K562 (cell line): Measurements from ENCODE around the gene HNRNPLL.

Experiments
- CBFB ChIP-seq: sonication (generic); formaldehyde crosslinking; IDR thresholded peaks from 2 replicates; pipeline ENCODE4 v1.4.0; 2020; ENCODE audit warnings: mild to moderate bottlenecking, missing genetic modification reagents
- CTCF ChIP-seq, 3 experiments: IDR thresholded peaks in 2 of 3; conservative IDR thresholded peaks in 1 of 3; 2 replicates each; pipeline ENCODE4 v1.5.1; 2011 to 2012; ENCODE audit warnings: low read length in 3 of 3, mild to moderate bottlenecking in 3 of 3, control low read depth in 2 of 3, improper control_type of control experiment in 1 of 3, inconsistent platforms in 1 of 3, low read depth in 1 of 3, mixed read lengths in 1 of 3, moderate library complexity in 1 of 3; ENCODE audit not compliant: insufficient read depth in 2 of 3
- FOXP1 ChIP-seq: sonication (generic); formaldehyde crosslinking; IDR thresholded peaks from 2 replicates; pipeline ENCODE4 v1.8.0; 2022; ENCODE audit warnings: mild to moderate bottlenecking, missing genetic modification reagents
- HDAC2 ChIP-seq: fragments of 450-650 bp; IDR thresholded peaks from 2 replicates; pipeline ENCODE4 v1.6.1; 2016; ENCODE audit warnings: mild to moderate bottlenecking
- HNRNPUL1 ChIP-seq: fragments of 200-400 bp; formaldehyde crosslinking; IDR thresholded peaks from 2 replicates; pipeline ENCODE4 v1.6.1; 2017; ENCODE audit warnings: low read length
- KAT8 ChIP-seq: fragments of 450-650 bp; IDR thresholded peaks from 2 replicates; pipeline ENCODE4 v1.6.1; 2016; ENCODE audit warnings: low read depth, mild to moderate bottlenecking
- SMC3 ChIP-seq: conservative IDR thresholded peaks from 2 replicates; pipeline ENCODE4 v1.6.1; 2011; ENCODE audit warnings: low read depth, low read length, improper control_type of control experiment; ENCODE audit not compliant: insufficient read depth
- SRSF3 ChIP-seq: fragments of 200-400 bp; formaldehyde crosslinking; IDR thresholded peaks from 2 replicates; pipeline ENCODE4 v1.6.1; 2016; ENCODE audit warnings: mild to moderate bottlenecking, low read length, moderate library complexity; ENCODE audit not compliant: insufficient read depth
- ZC3H11A ChIP-seq: IDR thresholded peaks from 2 replicates; pipeline ENCODE4 v1.6.1; 2012; ENCODE audit warnings: low read depth, low read length, improper control_type of control experiment

- TF ChIP-seq SRSF3 (no peak), HDAC2 (no peak), FOXP1 (CRISPR knock-in tag) (no peak), CBFB (no peak), CTCF (IDR thresholded peaks at IDR 0.05 in 2 of 3, conservative IDR thresholded peaks at IDR 0.05 in 1 of 3; ENCODE audit: insufficient read depth in 2 of 3, low read depth in 1 of 3, low read length in 3 of 3) (no peak), ZC3H11A (no peak), KAT8 (no peak), SMC3 (no peak), HNRNPUL1 (no peak)
Observed at GRCh38 chr2:38592951-38593350, 9.8 kb downstream of the HNRNPLL start.
